ENCODE results near the gene PIK3AP1. TPM values are rescaled to one million over a fixed set of nuclear protein-coding genes. Genes with fewer than 3 reads are reported as not detected.

The PIK3AP1 gene
- total RNA-seq, 1 experiment from 2014 or later: 7.1 TPM

GRCh38 chr10:96711048-96711728 is 9.1 kb downstream of the PIK3AP1 start:
- DNase-seq (ENCODE audit: low read depth, low spot score) (no peak), ATAC-seq (no peak)
- RAD21 ChIA-PET (ENCODE audit: low non-redundant PET in 1 of 2, low total read pairs in 2 of 2, uncharacterized antibody in 2 of 2, unreplicated experiment in 2 of 2): no interaction called here
- Histone ChIP-seq H3K9me2 (ENCODE audit: insufficient read depth) (no peaks in the 10 kb centered on the region), H3K9ac (ENCODE audit: low read length) (no peak overlapping the region), H3K4me2 (ENCODE audit: low read length) (no peak overlapping the region), H4K20me1 (ENCODE audit: insufficient read depth) (no peaks in the 10 kb centered on the region), H3K4me3 (replicated peaks in 1 of 2; ENCODE audit: low read depth in 1 of 2, low read length in 2 of 2) (no peak overlapping the region), H2AFZ (ENCODE audit: low read depth, low read length, poor library complexity, severe bottlenecking) (no peak overlapping the region), H3K79me2 (ENCODE audit: insufficient read depth, low read length) (no peaks in the 10 kb centered on the region), H3K27me3 (ENCODE audit: insufficient read depth, low read length) (no peaks in the 10 kb centered on the region), H3K9me3 (ENCODE audit: control insufficient read depth in 1 of 2, insufficient read depth in 1 of 2, low read depth in 1 of 2, low read length in 2 of 2) (no peaks in the 10 kb centered on the region), H3K27ac (ENCODE audit: low read depth, low read length) (no peak overlapping the region), H3K4me1 (ENCODE audit: control insufficient read depth in 1 of 2, insufficient read depth in 2 of 2, low read length in 2 of 2) (no peaks in the 10 kb centered on the region), H3K36me3 (ENCODE audit: control insufficient read depth in 1 of 2, insufficient read depth in 2 of 2, low read length in 2 of 2) (no peaks in the 10 kb centered on the region)
- BruUV-seq (replicated peaks): no TSS peak
- TF ChIP-seq CTCF (IDR thresholded peaks at IDR 0.05 in 2 of 3, conservative IDR thresholded peaks at IDR 0.05 in 1 of 3; ENCODE audit: borderline replicate concordance in 1 of 3, insufficient read depth in 1 of 3, low read depth in 2 of 3, low read length in 2 of 3) (no peak), EGR1 (IDR thresholded peaks at IDR 0.05; ENCODE audit: low read depth) (no peak), SRF (IDR thresholded peaks at IDR 0.05; ENCODE audit: low read depth) (no peak), TCF7L2 (IDR thresholded peaks at IDR 0.05; ENCODE audit: borderline replicate concordance, extremely low read depth, insufficient read depth, insufficient read length) (no peak)
- POLR2A ChIA-PET: no interaction called here
- intact Hi-C loops (cut with micrococcal nuclease): no loop called here
- CTCF ChIA-PET: no interaction called here

GRCh38 chr10:96709525-96709924 is 10.8 kb downstream of the PIK3AP1 start:
- TF ChIP-seq POLR2A (IDR thresholded peaks at IDR 0.05; ENCODE audit: borderline replicate concordance, extremely low read depth, insufficient read depth, insufficient read length) (no peak), SP1 (IDR thresholded peaks at IDR 0.05; ENCODE audit: low read depth) (no peak), EGR1 (IDR thresholded peaks at IDR 0.05; ENCODE audit: low read depth) (no peak), ZBTB33 (IDR thresholded peaks at IDR 0.05; ENCODE audit: extremely low read depth, insufficient replicate concordance, low read length) (no peak), SIN3A (IDR thresholded peaks at IDR 0.05; ENCODE audit: low read depth) (no peak), ELF1 (IDR thresholded peaks at IDR 0.05; ENCODE audit: borderline replicate concordance, low read depth) (no peak), YY1 (IDR thresholded peaks at IDR 0.05; ENCODE audit: extremely low read depth, insufficient replicate concordance, low read depth, low read length) (no peak), CEBPB (IDR thresholded peaks at IDR 0.05; ENCODE audit: low read depth) (no peak), ZNF274 (IDR thresholded peaks at IDR 0.05; ENCODE audit: low read depth, low read length) (no peak), FOSL1 (IDR thresholded peaks at IDR 0.05; ENCODE audit: low read depth) (no peak), JUND (IDR thresholded peaks at IDR 0.05) (no peak), EZH2phosphoT487 (IDR thresholded peaks at IDR 0.05; ENCODE audit: borderline replicate concordance) (no peak)
- Histone ChIP-seq H3K27ac (ENCODE audit: low read depth, low read length) (no peak overlapping the region), H3K4me2 (ENCODE audit: low read length) (no peak overlapping the region), H2AFZ (ENCODE audit: low read depth, low read length, poor library complexity, severe bottlenecking) (no peak overlapping the region), H3K36me3 (ENCODE audit: control insufficient read depth in 1 of 2, insufficient read depth in 2 of 2, low read length in 2 of 2) (no peaks in the 10 kb centered on the region), H4K20me1 (ENCODE audit: insufficient read depth) (no peaks in the 10 kb centered on the region), H3K79me2 (ENCODE audit: insufficient read depth, low read length) (no peaks in the 10 kb centered on the region), H3K9me3 (ENCODE audit: control insufficient read depth in 1 of 2, insufficient read depth in 1 of 2, low read depth in 1 of 2, low read length in 2 of 2) (no peaks in the 10 kb centered on the region), H3K9me2 (ENCODE audit: insufficient read depth) (no peaks in the 10 kb centered on the region), H3K9ac (ENCODE audit: low read length) (no peak overlapping the region), H3K4me1 (ENCODE audit: control insufficient read depth in 1 of 2, insufficient read depth in 2 of 2, low read length in 2 of 2) (no peaks in the 10 kb centered on the region), H3K4me3 (replicated peaks in 1 of 2; ENCODE audit: low read depth in 1 of 2, low read length in 2 of 2) (no peak overlapping the region), H3K27me3 (ENCODE audit: insufficient read depth, low read length) (no peaks in the 10 kb centered on the region)
- CTCF ChIA-PET: no interaction called here
- BruUV-seq (replicated peaks): no TSS peak
- POLR2A ChIA-PET: no interaction called here
- RAD21 ChIA-PET (ENCODE audit: low non-redundant PET in 1 of 2, low total read pairs in 2 of 2, uncharacterized antibody in 2 of 2, unreplicated experiment in 2 of 2): no interaction called here
- ATAC-seq: no peak
- no peak for DNase-seq (ENCODE audit: low read depth, low spot score)
- intact Hi-C loops (cut with micrococcal nuclease): no loop called here

All from HCT116 (cell line).